Neural cell (in vitro differentiated cells): Measurements from ENCODE around the gene CASP9. TPM values are rescaled to one million over a fixed set of nuclear protein-coding genes. Genes with fewer than 3 reads are reported as not detected.

Experiments
- H2AFZ ChIP-seq: fragments of 200-600, 300-800 bp; sonication (generic), shearing (Covaris generic); 2 replicates; pipeline ENCODE4 v1.6.0; 2014; ENCODE audit warnings: low read depth, mild to moderate bottlenecking, antibody characterized with exemption, low read length, moderate library complexity
- H3F3A ChIP-seq: fragments of 200-600 bp; shearing (Covaris generic); 2 replicates; pipeline ENCODE4 v1.6.1; 2016; ENCODE audit warnings: mild to moderate bottlenecking, moderate library complexity, mixed read lengths, antibody characterized with exemption, low read length; ENCODE audit not compliant: insufficient read depth, poor library complexity, severe bottlenecking
- H3K27ac ChIP-seq: fragments of 200-600, 300-800 bp; sonication (generic), shearing (Covaris generic); 2 replicates; pipeline ENCODE4 v1.5.1; 2014; ENCODE audit warnings: mild to moderate bottlenecking, low read length, moderate library complexity
- H3K27me3 ChIP-seq: fragments of 300-800, 200-600 bp; sonication (generic), shearing (Covaris generic); 2 replicates; pipeline ENCODE4 v1.6.0; 2014; ENCODE audit warnings: mild to moderate bottlenecking, low read depth, low read length, moderate library complexity; ENCODE audit not compliant: insufficient read depth
- H3K36me3 ChIP-seq: fragments of 300-800, 200-600 bp; sonication (generic), shearing (Covaris generic); 2 replicates; pipeline ENCODE4 v1.5.1; 2014; ENCODE audit warnings: mild to moderate bottlenecking, antibody characterized with exemption, low read length, moderate library complexity; ENCODE audit not compliant: insufficient read depth
- H3K4me2 ChIP-seq: fragments of 300-800, 200-600 bp; sonication (generic), shearing (Covaris generic); 2 replicates; pipeline ENCODE4 v1.6.0; 2014; ENCODE audit warnings: mild to moderate bottlenecking, low read length
- H3K4me3 ChIP-seq: fragments of 300-800, 200-600 bp; sonication (generic), shearing (Covaris generic); 2 replicates; pipeline ENCODE4 v1.5.1; 2014; ENCODE audit warnings: mild to moderate bottlenecking, low read length, moderate library complexity
- H3K79me2 ChIP-seq: fragments of 200-600 bp; shearing (Covaris generic); replicated peaks from 2 replicates; pipeline ENCODE4 v1.6.0; 2014; ENCODE audit warnings: mild to moderate bottlenecking, low read length, moderate library complexity; ENCODE audit not compliant: insufficient read depth
- H3K9ac ChIP-seq: fragments of 300-800, 200-600 bp; sonication (generic), shearing (Covaris generic); 2 replicates; pipeline ENCODE4 v1.6.1; 2016; ENCODE audit warnings: mild to moderate bottlenecking, low read length, mixed read lengths
- H3K9me2 ChIP-seq: fragments of 200-600 bp; shearing (Covaris generic); 2 replicates; pipeline ENCODE4 v1.6.1; 2016; ENCODE audit warnings: mild to moderate bottlenecking, low read length, mixed read lengths; ENCODE audit not compliant: insufficient read depth
- H3K9me3 ChIP-seq: fragments of 200-600, 300-800 bp; sonication (generic), shearing (Covaris generic); 2 replicates; pipeline ENCODE4 v1.6.1; 2016; ENCODE audit warnings: mild to moderate bottlenecking, mixed run types, low read length, moderate library complexity, mixed read lengths
- H4K20me1 ChIP-seq: fragments of 200-600 bp; shearing (Covaris generic); 2 replicates; pipeline ENCODE4 v1.6.1; 2016; ENCODE audit warnings: mild to moderate bottlenecking, mixed run types; ENCODE audit not compliant: insufficient read depth
- EP300 ChIP-seq: fragments of 450-650 bp; conservative IDR thresholded peaks from 2 replicates; pipeline ENCODE4 v1.6.1; 2014; ENCODE audit warnings: antibody characterized with exemption, mild to moderate bottlenecking, moderate library complexity; ENCODE audit not compliant: poor library complexity, severe bottlenecking
- EZH2 ChIP-seq: fragments of 200-600, 300-800 bp; shearing (Covaris generic), sonication (generic); IDR thresholded peaks from 2 replicates; pipeline ENCODE4 v1.6.1; 2014; ENCODE audit warnings: antibody characterized with exemption, low read length, borderline replicate concordance, mild to moderate bottlenecking; ENCODE audit not compliant: insufficient read depth, poor library complexity, severe bottlenecking
- MXI1 ChIP-seq: fragments of 450-650 bp; conservative IDR thresholded peaks from 2 replicates; pipeline ENCODE4 v1.6.1; 2014; ENCODE audit warnings: antibody characterized with exemption, mild to moderate bottlenecking; ENCODE audit not compliant: poor library complexity, severe bottlenecking
- POLR2AphosphoS5 ChIP-seq: IDR thresholded peaks from 2 replicates; pipeline ENCODE4 v1.6.1; 2012
- RAD21 ChIP-seq: fragments of 450-650 bp; conservative IDR thresholded peaks from 2 replicates; pipeline ENCODE4 v1.6.1; 2014; ENCODE audit warnings: antibody characterized with exemption, mild to moderate bottlenecking, moderate library complexity
- SMC3 ChIP-seq: fragments of 450-650 bp; conservative IDR thresholded peaks from 2 replicates; pipeline ENCODE4 v1.6.1; 2014; ENCODE audit warnings: antibody characterized with exemption, mild to moderate bottlenecking, moderate library complexity; ENCODE audit not compliant: poor library complexity
- TAF1 ChIP-seq: IDR thresholded peaks from 2 replicates; pipeline ENCODE4 v1.6.1; 2012; ENCODE audit warnings: low read depth
- polyA plus RNA-seq: library from polyadenylated mRNA; depleted of rRNA; stranded (reverse); fragments of >200 nt; gene quantifications from 2 replicates; pipeline ENCODE4 v1.2.3, GENCODE V29; 2014
- TF ChIP-seq, protein P1 (sequence below): IDR thresholded peaks from 2 replicates; pipeline ENCODE4 v1.6.1; 2012; ENCODE audit warnings: borderline replicate concordance
- TF ChIP-seq, protein P2 (sequence below): fragments of 450-650 bp; IDR thresholded peaks from 2 replicates; pipeline ENCODE4 v1.5.1; 2014; ENCODE audit warnings: antibody characterized with exemption, mild to moderate bottlenecking, moderate library complexity; ENCODE audit not compliant: poor library complexity, severe bottlenecking

CASP9 gene
- polyA plus RNA-seq, 1 donor from 2014 or later, result 13.7 TPM

DNA sequence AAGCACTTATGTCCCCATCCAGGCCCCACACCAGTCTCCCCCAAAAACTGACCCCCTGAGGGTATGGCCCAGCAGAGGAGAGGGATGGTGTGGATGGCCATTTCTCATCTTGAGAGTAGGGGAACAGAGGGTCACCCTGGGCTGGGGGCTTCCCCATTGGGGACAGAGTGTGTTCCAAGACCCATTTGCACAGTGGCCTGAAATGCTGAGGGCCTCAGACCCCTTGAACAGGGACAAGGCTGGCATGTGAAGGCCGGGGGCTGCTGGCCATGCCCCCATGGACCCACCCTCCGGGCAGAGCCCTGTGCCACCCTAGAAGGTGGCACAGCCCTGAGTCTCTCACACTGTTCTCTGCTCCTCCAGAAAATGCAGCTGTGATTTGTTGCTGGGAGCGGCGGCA, 77.8 kb downstream of the CASP9 start:
- no peak overlapping the region for H3K4me3 ChIP-seq
- H3K9ac ChIP-seq, result no peak overlapping the region
- no peaks in the 10 kb centered on the region for H3K27me3 ChIP-seq
- H3K9me2 ChIP-seq, result no peaks in the 10 kb centered on the region
- no peaks in the 10 kb centered on the region for H3K36me3 ChIP-seq
- H4K20me1 ChIP-seq, result no peaks in the 10 kb centered on the region
- H3K27ac ChIP-seq, result no peak overlapping the region
- H3F3A ChIP-seq, result no peaks in the 10 kb centered on the region
- no peaks in the 10 kb centered on the region for H3K9me3 ChIP-seq
- H3K4me2 ChIP-seq, result no peak overlapping the region
- no peak for TF ChIP-seq EZH2
- TF ChIP-seq POLR2AphosphoS5, result no peak
- no peak for TF ChIP-seq RAD21
- no peak overlapping the region for H2AFZ ChIP-seq
- no peaks in the 10 kb centered on the region for H3K79me2 ChIP-seq

DNA sequence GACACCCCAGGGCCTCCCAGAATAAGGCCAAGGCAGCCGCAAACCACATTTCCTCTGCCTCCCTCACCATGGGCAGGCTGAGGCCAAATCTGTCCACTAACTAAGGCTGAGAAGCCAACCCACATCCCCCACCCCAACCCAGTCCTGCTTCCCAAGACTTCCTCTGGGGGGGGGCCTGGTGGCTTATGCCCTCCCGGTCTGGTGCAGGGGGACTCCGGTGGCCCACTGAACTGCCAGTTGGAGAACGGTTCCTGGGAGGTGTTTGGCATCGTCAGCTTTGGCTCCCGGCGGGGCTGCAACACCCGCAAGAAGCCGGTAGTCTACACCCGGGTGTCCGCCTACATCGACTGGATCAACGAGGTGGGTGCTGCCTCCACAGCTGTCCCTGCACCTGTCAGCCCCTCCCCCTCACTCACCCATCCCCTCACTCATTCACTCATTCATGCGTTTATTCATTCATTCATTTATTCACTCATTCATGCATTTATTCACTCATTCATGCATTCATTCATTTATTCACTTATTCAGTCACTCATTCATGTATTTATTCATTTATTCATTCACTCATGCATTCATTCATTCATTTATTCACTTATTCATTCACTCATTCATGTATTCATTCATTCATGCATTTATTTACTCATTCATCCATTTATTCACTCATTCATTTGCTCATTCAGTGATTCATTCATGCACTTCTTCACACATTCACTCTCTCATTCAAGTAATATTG, 78.5 kb downstream of the CASP9 start:
- TF ChIP-seq, protein P1, sequence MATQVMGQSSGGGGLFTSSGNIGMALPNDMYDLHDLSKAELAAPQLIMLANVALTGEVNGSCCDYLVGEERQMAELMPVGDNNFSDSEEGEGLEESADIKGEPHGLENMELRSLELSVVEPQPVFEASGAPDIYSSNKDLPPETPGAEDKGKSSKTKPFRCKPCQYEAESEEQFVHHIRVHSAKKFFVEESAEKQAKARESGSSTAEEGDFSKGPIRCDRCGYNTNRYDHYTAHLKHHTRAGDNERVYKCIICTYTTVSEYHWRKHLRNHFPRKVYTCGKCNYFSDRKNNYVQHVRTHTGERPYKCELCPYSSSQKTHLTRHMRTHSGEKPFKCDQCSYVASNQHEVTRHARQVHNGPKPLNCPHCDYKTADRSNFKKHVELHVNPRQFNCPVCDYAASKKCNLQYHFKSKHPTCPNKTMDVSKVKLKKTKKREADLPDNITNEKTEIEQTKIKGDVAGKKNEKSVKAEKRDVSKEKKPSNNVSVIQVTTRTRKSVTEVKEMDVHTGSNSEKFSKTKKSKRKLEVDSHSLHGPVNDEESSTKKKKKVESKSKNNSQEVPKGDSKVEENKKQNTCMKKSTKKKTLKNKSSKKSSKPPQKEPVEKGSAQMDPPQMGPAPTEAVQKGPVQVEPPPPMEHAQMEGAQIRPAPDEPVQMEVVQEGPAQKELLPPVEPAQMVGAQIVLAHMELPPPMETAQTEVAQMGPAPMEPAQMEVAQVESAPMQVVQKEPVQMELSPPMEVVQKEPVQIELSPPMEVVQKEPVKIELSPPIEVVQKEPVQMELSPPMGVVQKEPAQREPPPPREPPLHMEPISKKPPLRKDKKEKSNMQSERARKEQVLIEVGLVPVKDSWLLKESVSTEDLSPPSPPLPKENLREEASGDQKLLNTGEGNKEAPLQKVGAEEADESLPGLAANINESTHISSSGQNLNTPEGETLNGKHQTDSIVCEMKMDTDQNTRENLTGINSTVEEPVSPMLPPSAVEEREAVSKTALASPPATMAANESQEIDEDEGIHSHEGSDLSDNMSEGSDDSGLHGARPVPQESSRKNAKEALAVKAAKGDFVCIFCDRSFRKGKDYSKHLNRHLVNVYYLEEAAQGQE, result no peak
- TF ChIP-seq EZH2, result no peak
- no peak for TF ChIP-seq RAD21
- no peak for TF ChIP-seq TAF1
- no peak for TF ChIP-seq MXI1
- no peak for TF ChIP-seq POLR2AphosphoS5
- TF ChIP-seq, protein P2, sequence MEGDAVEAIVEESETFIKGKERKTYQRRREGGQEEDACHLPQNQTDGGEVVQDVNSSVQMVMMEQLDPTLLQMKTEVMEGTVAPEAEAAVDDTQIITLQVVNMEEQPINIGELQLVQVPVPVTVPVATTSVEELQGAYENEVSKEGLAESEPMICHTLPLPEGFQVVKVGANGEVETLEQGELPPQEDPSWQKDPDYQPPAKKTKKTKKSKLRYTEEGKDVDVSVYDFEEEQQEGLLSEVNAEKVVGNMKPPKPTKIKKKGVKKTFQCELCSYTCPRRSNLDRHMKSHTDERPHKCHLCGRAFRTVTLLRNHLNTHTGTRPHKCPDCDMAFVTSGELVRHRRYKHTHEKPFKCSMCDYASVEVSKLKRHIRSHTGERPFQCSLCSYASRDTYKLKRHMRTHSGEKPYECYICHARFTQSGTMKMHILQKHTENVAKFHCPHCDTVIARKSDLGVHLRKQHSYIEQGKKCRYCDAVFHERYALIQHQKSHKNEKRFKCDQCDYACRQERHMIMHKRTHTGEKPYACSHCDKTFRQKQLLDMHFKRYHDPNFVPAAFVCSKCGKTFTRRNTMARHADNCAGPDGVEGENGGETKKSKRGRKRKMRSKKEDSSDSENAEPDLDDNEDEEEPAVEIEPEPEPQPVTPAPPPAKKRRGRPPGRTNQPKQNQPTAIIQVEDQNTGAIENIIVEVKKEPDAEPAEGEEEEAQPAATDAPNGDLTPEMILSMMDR, result no peak
- no peak for TF ChIP-seq EP300
- TF ChIP-seq SMC3, result no peak
- no peaks in the 10 kb centered on the region for H3K36me3 ChIP-seq
- no peaks in the 10 kb centered on the region for H3K9me3 ChIP-seq
- H3K27ac ChIP-seq, result no peak overlapping the region
- H3K9ac ChIP-seq, result no peak overlapping the region
- H4K20me1 ChIP-seq, result no peaks in the 10 kb centered on the region
- no peak overlapping the region for H3K4me3 ChIP-seq
- no peak overlapping the region for H2AFZ ChIP-seq
- no peaks in the 10 kb centered on the region for H3K79me2 ChIP-seq
- H3K4me2 ChIP-seq, result no peak overlapping the region
- no peaks in the 10 kb centered on the region for H3K27me3 ChIP-seq
- H3F3A ChIP-seq, result no peaks in the 10 kb centered on the region
- no peaks in the 10 kb centered on the region for H3K9me2 ChIP-seq
